IMR-90 (cell line): Measurements from ENCODE around the gene PTGS1. TPM values are rescaled to one million over a fixed set of nuclear protein-coding genes. Genes with fewer than 3 reads are reported as not detected.

ENCODE experiments used
- ATAC-seq: fragments of 200-7000 bp; cut with Tn5 transposase; 2 replicates; pipeline ENCODE4 v1.9.1; 2020; ENCODE audit warnings: low read depth, mild to moderate bottlenecking, moderate library complexity
- BruUV-seq: library from RNA; stranded (reverse); fragments of 400-500 nt; replicated peaks from 2 replicates; lab custom pipeline; 2021; lab: Mats Ljungman, UMichigan
- CTCF ChIA-PET: fragments of 300-600 bp; formaldehyde crosslinking; extraction: SDS; loops from one replicate; lab custom pipeline; 2021; ENCODE audit warnings: antibody characterized with exemption; lab: Yijun Ruan, JAX
- POLR2A ChIA-PET: fragments of 300-600 bp; sonication (Branson Sonifier 250); formaldehyde crosslinking; loops from one replicate; lab custom pipeline; 2022; ENCODE audit warnings: antibody characterized with exemption; ENCODE audit not compliant: unreplicated experiment; lab: Charles Lee
- DNase-seq: peaks from one replicate; pipeline ENCODE4 v3.0.0; 2013
- H2AFZ ChIP-seq: replicated peaks from 2 replicates; pipeline ENCODE3; 2013; ENCODE audit warnings: low read length, mild to moderate bottlenecking; ENCODE audit not compliant: poor library complexity
- H2AK5ac ChIP-seq: 2 replicates; pipeline ENCODE4 v1.6.1; 2013; ENCODE audit warnings: low read depth, low read length, inconsistent platforms
- H2AK9ac ChIP-seq: replicated peaks from 2 replicates; pipeline ENCODE3; 2013; ENCODE audit warnings: mild to moderate bottlenecking, low read depth, low read length, moderate library complexity; ENCODE audit not compliant: poor library complexity
- H2BK120ac ChIP-seq: 2 replicates; pipeline ENCODE4 v1.6.1; 2013; ENCODE audit warnings: low read depth, low read length, inconsistent platforms
- H2BK15ac ChIP-seq: 3 replicates; pipeline ENCODE4 v1.6.1; 2013; ENCODE audit warnings: low read depth, low read length, inconsistent platforms
- H2BK20ac ChIP-seq: 2 replicates; pipeline ENCODE4 v1.6.1; 2013; ENCODE audit warnings: low read depth, mild to moderate bottlenecking, inconsistent platforms, low read length, moderate library complexity
- H2BK5ac ChIP-seq: 2 replicates; pipeline ENCODE4 v1.6.1; 2013; ENCODE audit warnings: mild to moderate bottlenecking, low read depth, low read length, inconsistent platforms; ENCODE audit not compliant: poor library complexity, severe bottlenecking
- H3K14ac ChIP-seq: replicated peaks from 2 replicates; pipeline ENCODE4 v1.6.1; 2013; ENCODE audit warnings: low read depth, low read length, inconsistent platforms
- H3K18ac ChIP-seq: 2 replicates; pipeline ENCODE4 v1.6.1; 2013; ENCODE audit warnings: low read depth, low read length, control low read depth
- H3K23ac ChIP-seq: 2 replicates; pipeline ENCODE4 v1.6.1; 2013; ENCODE audit warnings: low read depth, low read length, inconsistent platforms
- H3K27ac ChIP-seq: 2 replicates; pipeline ENCODE4 v1.5.1; 2013; ENCODE audit warnings: mild to moderate bottlenecking, control low read depth, low read length; ENCODE audit not compliant: insufficient read depth
- H3K27me3 ChIP-seq: 2 replicates; pipeline ENCODE4 v1.6.1; 2013; ENCODE audit warnings: low read length; ENCODE audit not compliant: control insufficient read depth, insufficient read depth
- H3K36me3 ChIP-seq: 2 replicates; pipeline ENCODE4 v1.6.1; 2013; ENCODE audit warnings: low read length, mixed read lengths; ENCODE audit not compliant: control insufficient read depth, insufficient read depth
- H3K4ac ChIP-seq: 2 replicates; pipeline ENCODE4 v1.6.1; 2013; ENCODE audit warnings: low read depth, low read length, inconsistent platforms
- H3K4me1 ChIP-seq: 2 replicates; pipeline ENCODE4 v1.6.1; 2013; ENCODE audit warnings: low read length, mixed read lengths; ENCODE audit not compliant: control insufficient read depth, insufficient read depth
- H3K4me2 ChIP-seq: 2 replicates; pipeline ENCODE4 v1.6.1; 2013; ENCODE audit warnings: low read depth, mild to moderate bottlenecking, control low read depth, low read length, moderate library complexity
- H3K4me3 ChIP-seq: 2 replicates; pipeline ENCODE4 v1.5.1; 2013; ENCODE audit warnings: low read depth, mild to moderate bottlenecking, control low read depth, low read length, moderate library complexity; ENCODE audit not compliant: insufficient read depth
- H3K56ac ChIP-seq: 2 replicates; pipeline ENCODE4 v1.6.1; 2013; ENCODE audit warnings: low read length, inconsistent platforms; ENCODE audit not compliant: insufficient read depth; ENCODE audit errors: extremely low read depth
- H3K79me1 ChIP-seq, 2 experiments: 2 replicates each; pipeline ENCODE4 v1.6.1; 2013; ENCODE audit warnings: low read length in 2 of 2, inconsistent platforms in 1 of 2, low read depth in 1 of 2
- H3K9ac ChIP-seq: 2 replicates; pipeline ENCODE4 v1.6.1; 2013; ENCODE audit warnings: low read depth, low read length, control low read depth
- H3K9me1 ChIP-seq: 2 replicates; pipeline ENCODE4 v1.6.1; 2013; ENCODE audit warnings: low read length, inconsistent platforms; ENCODE audit not compliant: insufficient read depth
- H3K9me3 ChIP-seq: 2 replicates; pipeline ENCODE4 v1.6.1; 2013; ENCODE audit warnings: low read length; ENCODE audit not compliant: control insufficient read depth, insufficient read depth
- H4K20me1 ChIP-seq: 2 replicates; pipeline ENCODE4 v1.6.1; 2013; ENCODE audit warnings: low read length, inconsistent platforms; ENCODE audit not compliant: insufficient read depth
- H4K5ac ChIP-seq: 2 replicates; pipeline ENCODE4 v1.6.1; 2013; ENCODE audit warnings: mild to moderate bottlenecking, low read depth, low read length, control low read depth
- H4K8ac ChIP-seq, 2 experiments: 2 replicates each; pipeline ENCODE4 v1.6.1; 2013; ENCODE audit warnings: low read depth in 2 of 2, low read length in 2 of 2, control low read depth in 1 of 2, inconsistent platforms in 1 of 2
- H4K91ac ChIP-seq: 2 replicates; pipeline ENCODE4 v1.6.1; 2013; ENCODE audit warnings: low read depth, low read length, inconsistent platforms; ENCODE audit not compliant: insufficient read depth
- BHLHE40 ChIP-seq: fragments of 150-350 bp; IDR thresholded peaks from 2 replicates; pipeline ENCODE4 v1.6.1; 2016; ENCODE audit warnings: mild to moderate bottlenecking, low read depth, low read length
- CEBPB ChIP-seq: IDR thresholded peaks from 2 replicates; pipeline ENCODE4 v1.6.1; 2012; ENCODE audit warnings: low read depth, low read length, improper control_type of control experiment
- MAFK ChIP-seq: IDR thresholded peaks from 2 replicates; pipeline ENCODE4 v1.6.1; 2012; ENCODE audit warnings: low read depth, low read length, improper control_type of control experiment
- MAZ ChIP-seq: IDR thresholded peaks from 2 replicates; pipeline ENCODE4 v1.6.1; 2012; ENCODE audit warnings: low read depth, mild to moderate bottlenecking, low read length, improper control_type of control experiment, moderate library complexity, borderline replicate concordance
- MXI1 ChIP-seq: IDR thresholded peaks from 2 replicates; pipeline ENCODE4 v1.6.1; 2012; ENCODE audit warnings: low read depth, mild to moderate bottlenecking, low read length, moderate library complexity, borderline replicate concordance
- NFE2L2 ChIP-seq: fragments of 150-350 bp; IDR thresholded peaks from 2 replicates; pipeline ENCODE4 v1.6.1; 2016; ENCODE audit warnings: low read depth, mild to moderate bottlenecking, low read length
- POLR2A ChIP-seq: IDR thresholded peaks from 2 replicates; pipeline ENCODE4 v1.6.1; 2012; ENCODE audit warnings: mild to moderate bottlenecking, low read depth, low read length
- RAD21 ChIP-seq: IDR thresholded peaks from 2 replicates; pipeline ENCODE4 v1.6.1; 2012; ENCODE audit warnings: low read length, improper control_type of control experiment
- RCOR1 ChIP-seq: IDR thresholded peaks from 2 replicates; pipeline ENCODE4 v1.6.1; 2012; ENCODE audit warnings: mild to moderate bottlenecking, low read length, improper control_type of control experiment; ENCODE audit not compliant: insufficient replicate concordance
- RFX5 ChIP-seq: IDR thresholded peaks from 2 replicates; pipeline ENCODE4 v1.8.0; 2012; ENCODE audit warnings: low read depth, mild to moderate bottlenecking, low read length, moderate library complexity
- SMC3 ChIP-seq: fragments of 150-350 bp; IDR thresholded peaks from 2 replicates; pipeline ENCODE4 v1.6.1; 2016; ENCODE audit warnings: low read depth, mild to moderate bottlenecking, antibody characterized with exemption, low read length, moderate library complexity
- WGBS, 2 experiments: methylation state at CpG; one replicate each; pipeline versions ENCODE4 v1.1.5 to v1.1.7; 2013; ENCODE audit warnings: missing lambda C conversion rate in 2 of 2; ENCODE audit not compliant: insufficient read length in 1 of 2; ENCODE audit errors: extremely low coverage in 2 of 2; 5-methylcytosine and 5-hydroxymethylcytosine counted together
- dilution Hi-C: fragments of 300-500 bp; cut with HindIII; formaldehyde crosslinking; loops from one replicate; pipeline ENCODE4 v1.14.3; 2018; ENCODE audit warnings: low sequenced_read_pairs; ENCODE audit not compliant: unreplicated experiment
- in situ Hi-C: fragments of 300-500 bp; cut with MboI; formaldehyde crosslinking; loops from 3 replicates; pipeline ENCODE4 v1.14.3; 2019; ENCODE audit warnings: low sequenced_read_pairs, inconsistent platforms, mixed read lengths
- intact Hi-C: fragments of 100-400 bp; cut with micrococcal nuclease; formaldehyde crosslinking; loops from 2 replicates; pipeline ENCODE4 v1.10.0; 2022
- polyA plus RNA-seq, 3 experiments: library from polyadenylated mRNA; depleted of rRNA; stranded (reverse); fragments of >200 nt; gene quantifications; 2 replicates each; pipeline ENCODE4 v1.2.3, GENCODE V29; 2012; ENCODE audit warnings: low replicate concordance in 1 of 3
- total RNA-seq: library from RNA; depleted of rRNA; stranded (reverse); fragments of >200 nt; gene quantifications from 2 replicates; pipeline ENCODE4 v1.2.3, GENCODE V29; 2012
- TF ChIP-seq, protein P1 (sequence below): fragments of 150-350 bp; IDR thresholded peaks from 2 replicates; pipeline ENCODE4 v1.6.1; 2017; ENCODE audit warnings: mild to moderate bottlenecking, antibody characterized with exemption, low read length, low read depth

PTGS1 gene
- total and polyA plus RNA-seq, 2 of the 4 experiments (the other 2 are of a cell fraction): 24.7 to 38.3 TPM

DNA sequence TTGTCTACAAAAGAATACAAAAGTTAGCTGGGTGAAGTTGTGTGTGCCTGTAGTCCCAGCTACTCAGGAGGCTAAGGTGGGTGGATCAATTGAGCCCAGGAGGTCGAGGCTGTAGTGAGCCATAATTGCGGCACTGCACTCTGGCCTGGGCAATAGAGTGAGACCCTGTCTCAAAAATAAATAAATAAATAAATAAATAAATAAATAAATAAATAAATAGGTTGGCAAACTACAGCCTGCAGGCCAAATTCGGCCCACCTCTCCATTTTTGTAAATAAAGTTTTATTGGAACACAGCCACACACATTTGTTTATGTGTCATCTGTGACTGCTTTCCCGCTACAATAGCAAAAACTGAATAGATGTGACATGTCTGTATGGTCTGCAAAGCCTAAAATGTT lies 9.5 kb downstream of the PTGS1 start:
- Histone ChIP-seq H2AK5ac (peak overlapping the region; percentile 69; the same call in 1 of the 2 replicates), H3K9me3 (peaks cover 3% of the 10 kb centered on the region; the same call in 1 of the 2 replicates), H2AK9ac (no peak overlapping the region), H3K18ac (peak overlapping the region; percentile 26; the same call in 1 of the 2 replicates), H3K56ac (no peak overlapping the region), H3K4me1 (peaks cover 43% of the 10 kb centered on the region), H4K5ac (peak overlapping the region; percentile 9; the same call in 1 of the 2 replicates), H3K36me3 (peaks cover 52% of the 10 kb centered on the region), H3K9me1 (peaks cover 41% of the 10 kb centered on the region), H4K8ac (no peak overlapping the region), H3K79me1 (peaks cover 13 to 66% of the 10 kb centered on the region in 2 experiments; a peak in 3 of 4 replicates), H3K4me2 (no peak overlapping the region), H2BK15ac (no peak overlapping the region), H3K27ac (no peak overlapping the region), H3K4ac (peak overlapping the region; percentile 37; the same call in 1 of the 2 replicates), H2AFZ (no peak overlapping the region), H2BK120ac (no peak overlapping the region), H3K14ac (0 out of 2 replicates have a peak overlapping the region, but pooled peaks have one; percentile 5), H3K4me3 (no peak overlapping the region), H4K91ac (no peak overlapping the region), H2BK20ac (no peak overlapping the region), H3K9ac (no peak overlapping the region), H3K27me3 (no peaks in the 10 kb centered on the region), H4K20me1 (no peaks in the 10 kb centered on the region), H3K23ac (no peak overlapping the region), H2BK5ac (peak overlapping the region; percentile 27)
- ChIA-PET POLR2A (no interaction called here), CTCF (no interaction called here)
- no peak for TF ChIP-seq MAZ
- TF ChIP-seq MAFK: no peak
- TF ChIP-seq RCOR1: no peak
- no peak for TF ChIP-seq CEBPB
- no peak for TF ChIP-seq RFX5
- TF ChIP-seq SMC3: no peak
- no peak for TF ChIP-seq NFE2L2
- no peak for TF ChIP-seq POLR2A
- TF ChIP-seq BHLHE40: no peak
- TF ChIP-seq RAD21: no peak
- TF ChIP-seq MXI1: no peak
- TF ChIP-seq, protein P1, sequence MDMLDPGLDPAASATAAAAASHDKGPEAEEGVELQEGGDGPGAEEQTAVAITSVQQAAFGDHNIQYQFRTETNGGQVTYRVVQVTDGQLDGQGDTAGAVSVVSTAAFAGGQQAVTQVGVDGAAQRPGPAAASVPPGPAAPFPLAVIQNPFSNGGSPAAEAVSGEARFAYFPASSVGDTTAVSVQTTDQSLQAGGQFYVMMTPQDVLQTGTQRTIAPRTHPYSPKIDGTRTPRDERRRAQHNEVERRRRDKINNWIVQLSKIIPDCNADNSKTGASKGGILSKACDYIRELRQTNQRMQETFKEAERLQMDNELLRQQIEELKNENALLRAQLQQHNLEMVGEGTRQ: no peak
- intact Hi-C loops (no loop called here), dilution Hi-C loops (no loop called here), in situ Hi-C loops (no loop called here)
- no TSS peak for BruUV-seq
- ATAC-seq: no peak
- no peak for DNase-seq
- WGBS, 2 experiments: no CpG with 5 or more reads among the region's 4 CpGs
